HG03196 (cell line): ENCODE results near the gene FAM171A1.

Experiments used
- ATAC-seq: cut with Tn5 transposase; IDR thresholded peaks from one replicate; pipeline ENCODE4 v1.9.1; 2021; ENCODE audit not compliant: unreplicated experiment

FAM171A1 gene

DNA sequence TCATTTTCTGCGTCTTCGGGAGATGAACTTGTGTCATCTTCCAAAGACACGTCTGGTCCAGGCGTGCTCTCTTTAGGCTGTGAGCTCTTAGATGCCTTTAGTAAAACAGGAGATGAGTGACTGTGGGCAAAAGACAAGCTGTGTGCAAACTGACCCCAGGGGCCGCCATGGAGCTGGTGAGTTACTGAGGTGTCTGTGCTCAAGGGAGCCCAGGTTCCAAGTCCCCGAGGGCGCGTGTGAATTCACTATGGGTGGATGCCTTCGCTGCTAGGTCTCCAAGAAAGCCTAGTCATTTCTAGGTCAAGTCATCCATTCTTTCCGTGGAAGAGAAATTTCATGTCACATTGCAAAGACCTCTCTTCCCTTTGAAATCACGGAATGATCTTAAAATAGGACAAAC is 118.7 kb downstream of the FAM171A1 start:
- no peak for ATAC-seq

DNA sequence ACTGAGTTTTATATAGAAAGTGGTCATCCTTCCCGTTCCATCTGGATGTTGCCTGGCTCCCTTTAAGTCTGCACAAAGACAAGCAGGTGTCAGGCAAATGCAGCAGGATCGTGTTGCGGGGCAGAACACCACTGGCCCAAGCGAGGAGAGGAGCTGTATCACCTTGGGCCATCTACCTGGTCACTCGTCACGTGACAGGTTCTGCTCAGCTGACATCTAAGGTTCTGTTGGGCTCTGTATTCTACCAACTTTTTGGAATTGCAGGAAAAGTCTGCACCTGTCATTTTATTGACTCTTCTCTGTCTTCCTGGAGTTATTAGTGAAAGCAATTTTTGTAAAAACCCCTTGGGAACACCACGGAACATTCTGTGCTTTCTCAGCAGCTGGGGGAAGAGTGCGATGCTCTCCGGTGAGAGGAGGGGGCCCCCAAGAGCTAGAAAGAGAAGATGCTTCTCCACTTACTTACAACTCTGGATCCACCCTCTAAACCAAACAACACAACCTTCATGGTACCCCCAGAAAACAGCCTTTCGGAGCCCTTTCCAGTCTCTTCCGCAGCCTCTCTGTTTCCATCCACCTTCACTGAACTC is 119.2 kb downstream of the FAM171A1 start:
- no peak for ATAC-seq

DNA sequence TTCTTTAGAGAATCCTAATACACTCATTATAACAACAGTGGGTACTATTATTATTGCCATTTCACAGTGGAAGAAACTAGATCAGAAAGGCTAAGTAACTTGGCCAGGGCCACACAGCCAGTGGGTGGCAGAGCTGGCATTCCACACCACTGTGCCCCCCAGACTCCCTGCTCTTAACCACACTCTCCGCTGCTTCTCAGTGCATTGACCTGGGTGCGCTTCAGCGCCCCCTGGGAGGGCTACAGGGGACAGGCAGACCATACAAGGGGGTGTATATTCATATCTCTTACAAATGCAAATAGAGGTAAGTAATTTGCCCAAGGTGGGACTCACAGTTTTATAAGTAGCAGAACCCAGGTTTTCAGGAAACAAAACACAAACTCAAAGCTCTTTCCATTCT is 125.6 kb downstream of the FAM171A1 start:
- no peak for ATAC-seq

DNA sequence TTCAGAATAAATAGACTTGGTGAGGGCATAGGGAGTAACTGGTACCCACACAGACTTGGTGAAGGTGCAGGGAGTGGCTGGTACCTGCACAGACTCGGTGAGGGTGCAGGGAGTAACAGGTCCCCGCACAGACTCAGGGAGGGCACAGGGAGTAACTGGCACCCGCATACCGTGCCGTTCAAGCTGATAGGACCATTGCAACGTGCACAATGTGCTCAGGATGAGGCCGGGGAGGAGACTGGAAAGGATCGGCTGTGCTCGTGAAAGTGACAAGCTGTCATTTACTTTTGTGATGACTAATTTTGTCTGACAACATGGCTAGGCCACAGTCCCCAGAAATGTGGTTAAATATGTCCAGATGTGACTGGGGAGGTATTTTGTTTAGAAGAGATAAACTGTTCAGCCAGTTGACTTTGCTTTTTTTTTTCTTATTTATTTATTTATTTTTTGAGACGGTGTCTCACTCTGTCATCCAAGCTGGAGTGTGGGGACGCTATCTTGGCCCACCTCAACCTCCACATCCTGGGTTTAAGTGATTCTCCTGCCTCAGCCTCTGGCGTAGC is 126.4 kb downstream of the FAM171A1 start:
- ATAC-seq, result no peak

DNA sequence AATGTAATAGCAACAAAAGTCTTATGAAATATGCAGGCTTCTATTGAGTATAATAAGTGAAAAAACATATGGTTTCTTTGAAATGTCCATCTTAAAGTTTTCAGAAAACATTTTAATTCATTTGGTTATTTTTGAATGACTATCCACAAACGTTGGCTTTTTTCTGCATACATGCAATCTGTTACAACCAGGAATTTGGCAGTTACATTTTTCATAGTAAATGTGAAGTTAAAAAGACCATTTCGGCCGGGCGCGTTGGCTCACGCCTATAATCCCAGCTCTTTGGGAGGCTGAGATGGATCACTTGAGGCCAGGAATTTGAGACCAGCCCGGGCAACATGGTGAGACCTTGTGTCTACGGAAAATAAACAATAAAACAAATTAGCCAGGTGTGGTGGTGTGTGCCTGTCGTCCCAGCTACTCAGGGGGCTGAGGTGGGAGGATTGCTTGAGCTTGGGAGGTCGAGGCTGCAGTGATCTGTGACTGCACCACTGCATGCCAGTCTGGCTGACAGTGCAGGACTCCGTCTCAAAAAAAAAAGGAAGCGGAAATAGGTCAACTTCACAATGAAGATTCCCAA is 128.7 kb downstream of the FAM171A1 start:
- no peak for ATAC-seq

DNA sequence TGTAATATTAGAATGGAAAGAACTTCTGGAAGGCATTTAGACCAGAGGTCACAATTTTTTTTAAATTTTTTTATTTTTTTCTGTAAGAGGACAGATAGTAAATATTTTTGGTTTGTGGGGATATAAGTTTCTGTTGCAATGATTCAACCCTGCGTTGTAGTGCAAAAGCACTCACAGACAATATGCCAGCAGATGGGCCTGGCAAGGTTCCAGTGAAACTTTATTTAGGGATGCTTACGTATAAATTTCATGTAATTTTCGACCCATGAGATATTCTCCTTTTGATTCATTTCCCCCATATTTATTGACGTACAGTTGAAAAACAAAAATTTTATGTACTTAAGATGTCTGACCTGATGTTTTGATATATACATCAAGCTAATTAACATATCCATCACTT is 129.8 kb downstream of the FAM171A1 start:
- ATAC-seq, result no peak

DNA sequence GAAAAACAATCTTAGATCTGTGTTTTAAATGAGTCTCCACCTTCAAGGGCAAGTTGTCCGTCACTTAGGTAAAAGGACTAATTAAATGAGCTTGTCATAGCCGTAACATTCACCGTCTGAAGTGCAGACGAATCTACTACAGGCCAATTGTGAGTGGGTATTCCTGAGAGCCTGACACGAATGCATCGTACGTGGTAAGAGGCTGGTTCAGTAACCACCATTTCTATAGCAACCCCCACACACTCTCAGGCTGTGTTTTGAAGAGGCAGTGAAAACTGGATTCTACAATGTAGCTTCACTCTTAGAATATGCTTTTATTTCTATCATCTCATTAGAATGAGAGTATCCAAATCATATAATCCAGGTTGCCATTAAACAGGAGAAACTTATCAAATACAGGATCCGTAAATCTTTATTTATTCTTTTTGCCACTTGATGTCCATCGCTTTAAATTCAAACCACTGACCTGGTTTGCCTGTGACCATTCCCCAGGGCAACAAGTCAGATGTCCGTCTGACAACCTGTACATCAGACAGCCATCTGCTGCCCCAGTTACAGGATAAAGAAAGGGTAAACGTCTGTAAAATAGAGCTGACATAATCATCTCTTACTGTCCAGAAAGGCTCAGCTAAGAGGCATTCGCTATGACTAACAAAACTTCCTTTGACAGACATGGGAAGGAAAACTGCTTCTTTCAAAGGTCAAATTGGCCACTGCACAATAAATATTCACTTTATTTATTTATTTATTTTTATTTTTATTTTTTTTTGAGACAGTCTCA is 132.3 kb downstream of the FAM171A1 start:
- no peak for ATAC-seq

DNA sequence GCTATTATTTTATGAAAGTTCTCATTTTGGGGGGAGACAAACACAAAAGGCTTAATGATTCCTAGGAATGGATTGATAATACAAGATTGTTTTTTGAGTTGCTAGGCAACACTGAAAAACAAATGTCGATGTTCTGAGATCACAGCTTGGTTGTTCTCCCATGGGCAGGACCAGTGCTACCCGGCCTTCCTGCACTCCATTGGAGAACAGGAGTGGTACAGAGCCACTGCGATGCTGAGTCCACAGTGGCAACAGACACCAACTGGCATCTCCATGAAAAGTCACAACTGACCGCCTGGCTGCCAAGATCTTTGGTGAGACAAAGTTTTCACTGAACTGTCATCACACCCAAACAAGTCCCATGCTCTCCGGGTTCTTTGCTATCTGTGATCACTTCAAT is 133.7 kb downstream of the FAM171A1 start:
- ATAC-seq, result no peak

DNA sequence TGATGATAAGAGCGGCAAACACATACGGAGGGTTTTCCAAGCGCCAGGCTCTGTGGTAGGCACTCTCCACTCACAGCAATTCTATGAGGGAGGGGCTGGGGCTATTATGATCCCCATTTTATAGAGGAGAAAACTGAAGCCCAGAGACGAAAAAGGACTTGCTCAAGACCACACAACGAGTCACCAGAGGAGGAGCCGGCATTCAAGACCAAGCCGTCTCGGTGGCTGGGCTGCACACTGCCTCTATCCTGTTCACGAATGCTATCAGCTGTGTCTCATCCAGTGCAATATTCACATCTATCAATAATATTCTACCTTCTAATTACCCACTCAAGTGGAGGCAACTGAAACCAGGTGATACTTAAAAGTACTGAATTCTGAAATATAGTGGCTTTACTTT is 134.7 kb downstream of the FAM171A1 start:
- no peak for ATAC-seq

DNA sequence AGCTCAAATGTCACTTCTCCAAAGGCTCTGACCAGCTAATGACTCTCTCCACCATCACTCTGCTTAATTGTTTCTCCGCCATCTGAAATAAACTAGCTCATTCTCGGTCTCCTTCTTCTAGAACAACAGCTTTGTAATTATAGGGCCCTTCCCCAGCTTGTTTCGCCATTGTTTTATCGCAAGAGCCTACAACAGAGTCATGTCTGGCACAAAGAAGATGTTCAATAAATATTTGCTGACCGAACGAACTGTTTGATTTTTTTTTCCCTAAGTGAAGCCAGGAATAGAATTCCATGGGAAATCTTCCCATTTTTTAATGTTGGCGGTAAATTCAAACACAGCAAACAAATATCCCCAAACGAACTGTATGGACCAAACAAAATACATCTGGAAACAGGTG is 138.8 kb downstream of the FAM171A1 start:
- no peak for ATAC-seq

DNA sequence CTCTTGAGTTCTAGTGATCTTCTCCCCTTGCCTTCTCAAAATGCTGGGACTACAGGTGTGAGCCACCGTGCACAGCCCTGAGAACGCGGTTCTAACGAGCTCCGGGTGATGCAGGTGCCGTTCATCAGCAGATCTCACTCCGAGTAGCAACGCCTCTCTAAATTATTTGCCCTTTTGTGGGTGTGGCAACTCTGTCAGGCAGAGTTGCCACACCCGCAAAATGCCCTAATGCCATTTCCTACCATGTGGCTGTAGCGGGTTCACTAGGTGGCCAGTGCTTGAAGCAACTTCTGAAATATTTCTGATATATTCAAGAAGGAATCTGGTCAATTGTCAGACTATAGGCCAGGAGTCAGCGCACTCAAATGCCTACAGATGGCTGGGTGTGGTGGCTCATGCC is 139.7 kb downstream of the FAM171A1 start:
- ATAC-seq, result no peak

DNA sequence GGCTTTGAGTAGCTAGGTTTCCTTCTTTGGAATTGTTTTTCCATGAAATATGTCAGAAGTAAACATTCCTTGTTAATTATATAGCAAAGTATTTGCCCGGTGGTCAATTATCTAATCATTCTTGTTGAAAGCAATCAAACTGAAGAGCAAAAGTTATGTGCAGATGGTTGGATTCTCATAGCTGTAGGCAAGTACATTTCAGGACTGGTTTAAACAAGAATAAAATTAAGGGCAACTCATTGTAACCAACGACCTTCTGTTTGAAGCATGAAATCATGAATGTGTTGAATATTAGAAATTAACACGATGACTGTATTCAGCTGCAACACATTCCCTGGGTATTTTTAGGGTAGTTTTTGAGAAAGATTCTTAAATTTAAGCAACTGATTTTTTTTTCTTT is 140.8 kb downstream of the FAM171A1 start:
- no peak for ATAC-seq

DNA sequence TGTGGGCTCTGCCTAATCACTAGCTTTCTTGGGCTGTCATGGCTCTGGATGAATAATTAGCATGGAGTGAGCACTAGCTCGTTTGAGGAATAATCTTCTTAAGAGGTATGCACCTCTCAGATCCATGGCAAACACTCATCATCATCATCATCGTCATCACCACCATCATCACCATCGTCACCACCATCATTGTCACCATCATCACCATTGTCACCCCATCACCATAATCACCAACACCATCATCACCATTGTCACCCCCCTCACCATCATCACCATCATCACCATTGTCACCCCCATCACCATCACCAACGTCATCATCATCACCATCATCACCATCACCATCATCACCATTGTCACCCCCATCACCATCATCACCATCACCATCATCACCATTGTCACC is 141.8 kb downstream of the FAM171A1 start:
- no peak for ATAC-seq

DNA sequence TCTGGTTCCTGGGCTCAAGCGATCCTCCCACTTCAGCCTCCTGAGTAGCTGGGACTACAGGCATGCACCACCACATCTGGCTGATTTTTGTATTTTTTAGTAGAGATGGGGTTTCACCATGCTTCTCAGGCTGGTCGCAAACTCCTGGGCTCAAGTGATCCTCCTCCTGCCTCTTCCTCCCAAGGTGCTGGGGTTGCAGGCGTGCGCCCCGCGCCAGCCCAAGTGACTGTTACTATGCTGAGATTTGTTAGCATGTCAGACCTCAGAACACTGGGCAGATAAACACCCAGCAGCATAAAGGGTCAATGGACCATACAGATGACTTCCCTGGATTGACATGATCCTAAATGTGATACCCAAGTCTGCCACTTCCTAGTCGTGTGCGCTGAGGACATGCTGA is 142.7 kb downstream of the FAM171A1 start:
- no peak for ATAC-seq

DNA sequence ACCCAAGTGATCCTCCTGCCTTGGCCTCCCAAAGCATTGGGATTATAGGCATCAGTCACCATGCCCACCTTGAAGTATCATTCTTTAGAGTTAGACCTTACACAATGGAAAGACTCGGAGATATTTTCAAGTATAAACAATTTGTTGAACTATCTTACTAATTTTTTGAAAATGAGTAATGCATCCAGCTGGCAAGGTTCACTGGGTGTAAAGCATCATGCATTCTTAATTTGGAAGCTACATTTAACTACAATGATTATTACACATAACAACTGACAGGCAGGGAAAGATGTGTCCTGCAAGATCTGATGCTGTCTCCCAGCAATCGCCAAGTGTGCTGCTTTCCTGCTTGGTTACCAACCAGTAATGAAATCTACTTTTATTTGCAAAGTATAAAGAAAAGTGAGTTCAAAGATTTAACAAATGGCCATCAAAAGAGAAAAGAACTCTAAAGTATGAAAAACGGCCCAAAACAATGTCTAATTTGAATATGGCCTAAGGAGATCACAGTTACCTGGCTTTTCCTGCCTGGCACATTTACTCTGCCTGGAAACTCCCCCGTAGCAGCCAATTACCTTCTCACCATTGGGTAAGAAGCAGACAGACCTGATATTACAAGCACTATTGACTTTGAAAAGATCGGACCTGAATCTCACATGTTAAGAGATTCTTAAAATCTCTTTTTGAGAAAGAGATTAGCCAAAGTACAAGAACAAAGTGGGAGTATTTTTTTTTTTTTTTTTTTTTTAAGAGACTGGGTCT is 143.3 kb downstream of the FAM171A1 start:
- no peak for ATAC-seq

DNA sequence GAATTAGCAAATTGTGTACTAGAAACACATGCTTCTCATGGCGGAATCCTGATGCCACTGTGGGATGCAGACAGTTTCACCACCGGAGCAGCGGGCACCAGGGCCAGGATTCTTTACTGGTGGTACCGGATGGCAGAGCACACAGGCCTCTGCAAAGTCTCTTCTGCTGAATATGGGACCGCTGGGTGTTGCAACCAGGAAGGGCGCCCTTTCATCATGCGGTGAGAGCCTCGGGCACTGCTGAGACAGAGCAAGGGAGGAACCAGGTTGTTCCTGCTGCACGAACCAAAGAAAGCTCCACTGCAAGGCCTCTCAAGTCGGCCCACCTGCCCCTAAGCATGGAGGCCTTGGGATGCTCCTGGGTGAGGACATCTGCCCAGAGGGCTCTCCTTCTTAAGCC is 145.6 kb downstream of the FAM171A1 start:
- ATAC-seq, result no peak

DNA sequence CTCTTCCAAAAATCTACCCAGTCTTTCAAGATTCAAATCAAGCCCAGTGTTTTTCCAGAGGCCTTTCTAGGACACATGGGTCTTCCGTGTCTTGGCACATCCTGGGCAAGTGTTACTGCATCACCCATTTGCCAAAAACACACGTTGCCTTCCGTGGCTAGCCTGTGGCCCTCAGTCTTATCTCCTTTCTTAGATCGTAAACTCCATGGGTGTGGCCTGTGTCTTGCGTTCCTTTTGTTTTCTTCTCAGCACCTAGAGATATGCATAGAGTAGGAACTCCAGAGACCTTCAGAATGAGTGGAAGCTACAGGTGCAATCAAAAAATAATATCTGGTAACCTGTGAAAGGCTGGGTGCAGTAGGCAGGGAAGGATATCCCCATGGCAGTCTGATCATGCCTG is 146.1 kb downstream of the FAM171A1 start:
- no peak for ATAC-seq

DNA sequence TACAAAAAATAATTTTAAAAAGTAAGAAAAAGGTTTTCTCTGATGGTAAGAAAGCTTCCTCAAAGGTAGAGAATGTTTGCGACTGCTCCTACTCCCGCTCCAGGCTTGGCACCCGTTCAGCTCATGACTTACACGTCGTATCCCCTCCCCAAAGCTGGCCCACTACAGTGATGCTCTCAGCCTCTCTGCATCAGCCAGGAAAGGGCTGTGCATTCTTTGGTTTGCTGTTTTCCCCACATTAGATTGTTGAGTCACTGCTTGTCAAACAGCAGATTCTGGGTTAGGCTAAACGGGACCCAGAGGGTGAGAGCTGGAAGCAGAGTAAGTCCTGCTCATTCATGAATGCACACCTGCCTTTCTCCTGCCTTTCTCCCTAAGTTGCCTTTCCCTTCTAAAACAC is 147.9 kb downstream of the FAM171A1 start:
- no peak for ATAC-seq

DNA sequence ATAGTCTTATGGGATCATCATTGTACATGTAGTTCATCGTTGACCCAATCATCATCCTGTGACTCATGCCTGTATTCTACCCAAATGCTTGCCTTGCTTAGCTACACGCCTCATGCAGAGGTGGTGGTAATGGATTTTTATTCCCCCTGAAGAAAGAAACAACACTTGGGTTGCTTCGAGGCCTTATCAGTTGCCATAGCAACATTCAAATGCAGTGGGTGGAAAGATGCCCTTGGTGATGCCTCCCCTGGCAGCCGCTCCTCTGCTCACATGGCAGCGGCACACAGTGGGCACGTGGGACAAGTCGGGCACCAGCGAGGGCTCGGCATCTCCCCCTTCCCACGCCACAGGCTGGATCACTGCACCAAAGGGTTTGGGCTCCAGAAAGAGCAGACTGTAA is 148.6 kb downstream of the FAM171A1 start:
- ATAC-seq, result no peak

DNA sequence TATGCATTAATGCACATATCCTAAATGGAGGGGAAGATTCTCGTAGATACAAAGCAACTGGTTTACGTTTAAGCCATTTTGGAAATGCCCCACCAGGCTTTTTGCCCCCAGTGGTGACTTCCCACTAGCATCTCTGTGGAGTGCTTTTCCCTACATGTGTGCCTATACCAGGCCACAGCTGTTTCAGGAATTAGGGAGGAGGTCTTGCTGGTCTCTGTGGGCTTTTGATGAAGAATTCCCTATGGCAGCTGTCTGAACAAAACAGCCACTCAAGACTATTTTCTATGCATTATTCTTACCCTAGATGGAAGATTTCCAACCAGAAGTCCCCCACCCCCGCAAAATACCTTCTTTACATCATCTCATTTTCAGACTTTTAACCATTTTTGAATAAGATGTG is 150.6 kb downstream of the FAM171A1 start:
- no peak for ATAC-seq

DNA sequence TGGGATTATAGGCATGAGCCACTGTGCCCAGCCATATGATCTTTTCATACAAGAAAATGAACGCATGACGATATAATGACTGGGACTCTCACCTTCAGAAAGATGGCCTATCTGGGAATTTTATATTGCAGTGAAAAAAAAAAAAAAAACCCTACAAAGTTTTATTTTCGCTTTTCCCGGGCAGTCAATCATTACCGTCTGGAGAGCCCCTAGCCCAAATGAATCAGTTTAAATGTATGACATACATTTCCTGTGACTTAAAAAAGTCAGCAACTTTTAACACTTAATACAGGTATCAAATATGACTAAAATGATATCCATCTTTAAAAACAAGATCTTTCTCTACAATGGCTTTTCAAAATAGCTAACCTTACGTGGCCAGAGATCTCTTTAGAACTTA is 154.4 kb downstream of the FAM171A1 start:
- ATAC-seq, result no peak

DNA sequence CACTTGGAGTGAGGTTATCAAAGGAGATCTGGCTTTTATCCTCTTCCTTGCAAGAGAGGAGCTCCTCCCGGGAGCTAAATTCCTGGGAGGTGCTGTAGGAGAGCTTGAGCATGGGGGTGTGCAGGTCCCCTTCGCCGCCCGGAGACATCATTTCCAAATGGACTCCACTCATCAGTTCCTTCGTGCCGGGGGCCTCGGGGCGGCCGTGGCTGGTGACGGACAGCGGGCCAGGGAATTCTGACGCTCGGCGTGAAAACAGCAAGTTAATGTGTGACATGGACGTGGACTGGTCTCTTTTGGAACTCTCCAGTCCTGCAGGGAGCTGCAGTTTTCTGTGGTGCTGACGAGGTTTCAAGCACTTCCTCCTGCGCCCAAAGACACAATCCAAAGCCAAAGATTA is 156.9 kb downstream of the FAM171A1 start:
- no peak for ATAC-seq
